TTC549 (cell line): Measurements from ENCODE around the gene KLHL6.
"Not testable (repeated sequence)": the region's sequence is repeated elsewhere in the genome, so short reads cannot be mapped to it uniquely, and the experiment has no call there.

Source experiments
- FAIRE-seq: peaks from 2 replicates; lab custom pipeline; 2012; peaks lifted over from hg19 to GRCh38; lab: Jason Lieb, UNC

KLHL6 gene, protein sequence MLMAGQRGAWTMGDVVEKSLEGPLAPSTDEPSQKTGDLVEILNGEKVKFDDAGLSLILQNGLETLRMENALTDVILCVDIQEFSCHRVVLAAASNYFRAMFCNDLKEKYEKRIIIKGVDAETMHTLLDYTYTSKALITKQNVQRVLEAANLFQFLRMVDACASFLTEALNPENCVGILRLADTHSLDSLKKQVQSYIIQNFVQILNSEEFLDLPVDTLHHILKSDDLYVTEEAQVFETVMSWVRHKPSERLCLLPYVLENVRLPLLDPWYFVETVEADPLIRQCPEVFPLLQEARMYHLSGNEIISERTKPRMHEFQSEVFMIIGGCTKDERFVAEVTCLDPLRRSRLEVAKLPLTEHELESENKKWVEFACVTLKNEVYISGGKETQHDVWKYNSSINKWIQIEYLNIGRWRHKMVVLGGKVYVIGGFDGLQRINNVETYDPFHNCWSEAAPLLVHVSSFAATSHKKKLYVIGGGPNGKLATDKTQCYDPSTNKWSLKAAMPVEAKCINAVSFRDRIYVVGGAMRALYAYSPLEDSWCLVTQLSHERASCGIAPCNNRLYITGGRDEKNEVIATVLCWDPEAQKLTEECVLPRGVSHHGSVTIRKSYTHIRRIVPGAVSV

DNA sequence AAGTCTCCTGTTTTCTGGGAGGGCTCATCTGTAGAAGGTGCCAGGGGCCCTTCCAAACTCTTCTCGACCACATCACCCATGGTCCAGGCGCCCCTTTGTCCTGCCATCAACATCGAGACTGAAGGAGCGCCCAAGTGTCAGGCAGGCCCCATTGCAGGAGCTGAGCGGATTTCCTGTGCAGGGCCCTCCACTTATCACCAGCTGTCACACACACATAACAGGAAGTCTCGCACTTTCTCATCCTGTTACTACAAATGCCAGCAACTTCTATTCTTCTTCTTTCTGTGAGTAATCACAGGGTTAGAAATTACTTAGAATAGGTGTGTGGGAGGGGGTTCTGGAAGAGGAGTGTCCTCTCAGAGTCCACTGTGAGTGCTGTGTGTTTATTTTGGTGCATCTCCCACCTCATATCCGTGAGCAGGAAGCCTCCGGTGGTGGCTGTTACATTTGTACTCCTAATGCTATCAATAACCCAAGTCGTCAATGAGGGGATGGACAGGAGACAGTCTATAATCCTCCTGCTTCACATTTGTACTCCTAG, at the start of gene KLHL6:
Gene KLHL6 (minus strand): TSS at position 166 of the 541 bp plus-strand sequence. CDS start 53 bp downstream, at position 113.
- no peak for FAIRE-seq

DNA sequence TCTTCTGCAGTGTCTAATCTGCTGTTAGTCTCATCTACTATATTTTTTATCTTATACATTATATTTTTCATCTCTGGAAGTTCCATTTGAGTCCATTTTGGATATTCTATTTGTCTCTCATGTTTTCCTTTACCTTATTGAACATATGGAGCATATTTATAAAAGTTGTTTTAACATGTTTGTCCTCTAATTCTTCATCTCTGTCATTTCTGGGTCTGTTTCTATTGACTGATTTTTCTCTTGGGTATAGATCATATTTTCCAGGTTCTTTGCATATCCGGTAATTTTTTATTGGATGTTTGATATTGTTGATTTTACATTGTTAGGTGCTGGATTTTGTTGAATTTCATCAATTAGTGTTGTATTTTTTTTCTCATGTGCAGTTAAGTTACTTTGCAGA, 42.5 kb upstream of the KLHL6 start:
- FAIRE-seq, result no peak

- no peak for FAIRE-seq
Measured at GRCh38 chr3:183594636-183595035, 39.1 kb upstream of the KLHL6 start.

GRCh38 chr3:183592821-183593220, 37.3 kb upstream of the KLHL6 start:
- FAIRE-seq, result no peak

DNA sequence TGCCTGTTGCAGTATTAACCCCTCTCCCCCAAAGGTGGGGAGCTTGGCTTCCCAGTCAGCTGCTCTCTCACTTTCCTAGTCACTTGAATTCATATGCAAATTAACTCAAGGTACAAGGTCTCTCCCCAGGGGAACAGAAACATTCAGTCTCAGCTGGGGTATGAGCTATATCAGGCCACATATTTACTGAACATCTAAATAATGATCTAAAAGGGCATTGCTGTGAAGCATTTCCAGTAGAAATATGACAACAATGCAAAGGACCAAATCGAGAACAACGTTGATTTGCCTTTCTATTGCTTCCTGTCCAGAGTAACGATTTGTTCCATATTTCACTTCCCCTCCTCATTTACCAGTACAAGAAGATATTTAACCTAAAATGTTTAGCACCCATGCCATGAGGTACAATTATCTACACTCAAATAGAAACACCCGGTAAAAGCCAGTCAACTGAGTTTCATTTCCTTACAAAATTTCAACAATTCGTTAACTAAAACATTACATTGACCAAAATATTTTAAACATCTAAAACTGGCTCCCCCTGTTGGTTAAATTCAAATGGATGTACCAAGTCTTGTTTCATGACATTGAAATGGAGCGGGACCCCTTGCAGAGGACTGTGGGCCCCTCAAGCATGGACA, 36.5 kb upstream of the KLHL6 start:
- no peak for FAIRE-seq

DNA sequence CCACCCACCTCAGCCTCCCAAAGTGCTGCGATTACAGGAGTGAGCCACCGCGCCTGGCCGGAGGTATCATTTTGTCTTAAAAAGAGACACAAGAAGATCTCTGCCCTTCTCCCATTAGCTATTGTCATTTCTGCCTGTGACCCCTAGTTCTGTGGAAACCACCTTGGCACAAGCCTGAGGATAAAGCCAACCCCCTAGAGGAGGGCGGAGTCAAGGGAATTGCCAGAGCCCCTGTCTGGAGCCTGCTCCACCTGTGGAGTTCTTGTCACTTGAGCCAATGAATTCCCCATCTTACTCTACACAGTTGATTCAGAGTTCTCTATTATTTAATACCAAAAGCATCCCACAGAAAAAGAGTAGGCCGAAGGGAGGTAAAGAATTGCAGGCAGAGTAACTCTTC, 34.9 kb upstream of the KLHL6 start:
- no peak for FAIRE-seq

DNA sequence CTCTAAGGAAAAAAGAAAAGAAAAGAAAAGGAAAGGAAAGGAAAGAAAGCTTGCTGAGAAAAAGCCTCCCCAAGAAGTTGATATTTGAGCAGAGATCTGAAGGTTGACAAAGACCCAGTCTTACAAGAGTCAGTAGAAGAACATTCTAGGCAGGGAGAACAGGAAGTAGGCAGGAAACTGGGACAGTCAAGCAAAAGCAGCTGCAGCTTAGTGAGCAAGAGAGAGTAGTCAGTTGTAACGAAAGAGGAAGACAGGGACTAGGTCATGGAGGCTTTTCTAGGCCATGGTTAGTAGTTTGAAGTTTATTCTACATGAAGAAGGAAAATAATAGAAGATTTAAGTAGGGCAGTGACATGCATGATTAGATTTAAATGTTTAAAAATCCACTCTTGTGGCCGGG, 31.8 kb upstream of the KLHL6 start:
- no peak for FAIRE-seq

GRCh38 chr3:183586477-183586876, 31.0 kb upstream of the KLHL6 start:
- no peak for FAIRE-seq

- no peak for FAIRE-seq
Measured at GRCh38 chr3:183584914-183585280, 29.4 kb upstream of the KLHL6 start.

GRCh38 chr3:183584246-183584913, 28.9 kb upstream of the KLHL6 start:
- FAIRE-seq, result no peak

DNA sequence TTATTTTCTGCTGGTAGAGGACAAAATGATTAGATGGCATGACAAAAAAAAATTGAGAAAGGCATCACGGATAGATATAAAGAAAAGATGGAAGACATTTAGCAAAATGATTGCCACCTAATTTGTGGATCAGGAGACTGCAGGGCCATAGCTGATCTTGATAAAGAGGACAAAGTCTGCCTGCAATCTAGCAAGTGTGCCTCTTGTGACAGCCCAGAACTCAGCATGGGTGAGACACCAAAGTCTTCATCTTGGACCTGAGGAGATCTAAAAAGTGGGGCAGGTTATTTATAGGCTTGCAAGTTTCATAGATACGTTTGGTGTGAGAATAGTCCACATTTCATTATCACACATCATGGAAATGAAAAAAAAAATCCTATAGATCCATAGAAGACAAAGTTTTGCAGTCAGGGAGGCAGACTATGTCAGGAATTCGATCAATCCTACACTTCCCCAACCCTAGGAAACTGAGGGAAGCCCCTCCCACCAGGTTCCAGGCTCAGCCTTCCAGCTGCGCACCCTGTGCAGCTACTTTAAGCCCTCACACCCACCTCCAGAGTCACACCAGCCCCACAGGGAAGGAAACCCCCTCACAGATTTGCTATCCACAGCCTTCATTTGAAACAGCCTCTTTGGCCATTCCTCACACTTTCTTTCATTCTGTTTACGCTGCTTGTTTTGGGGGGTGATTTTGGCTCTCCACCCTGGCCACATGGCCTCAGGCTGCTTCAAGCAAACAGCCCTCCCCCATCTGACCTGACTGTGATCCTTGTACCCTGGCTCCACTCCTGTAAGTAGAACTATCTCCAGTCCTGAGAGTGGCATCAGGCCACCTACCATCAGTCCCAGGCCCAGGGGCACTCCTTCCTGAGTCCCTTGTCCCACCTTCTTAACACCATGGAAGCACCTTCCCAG, 28.1 kb upstream of the KLHL6 start:
- FAIRE-seq, result no peak

DNA sequence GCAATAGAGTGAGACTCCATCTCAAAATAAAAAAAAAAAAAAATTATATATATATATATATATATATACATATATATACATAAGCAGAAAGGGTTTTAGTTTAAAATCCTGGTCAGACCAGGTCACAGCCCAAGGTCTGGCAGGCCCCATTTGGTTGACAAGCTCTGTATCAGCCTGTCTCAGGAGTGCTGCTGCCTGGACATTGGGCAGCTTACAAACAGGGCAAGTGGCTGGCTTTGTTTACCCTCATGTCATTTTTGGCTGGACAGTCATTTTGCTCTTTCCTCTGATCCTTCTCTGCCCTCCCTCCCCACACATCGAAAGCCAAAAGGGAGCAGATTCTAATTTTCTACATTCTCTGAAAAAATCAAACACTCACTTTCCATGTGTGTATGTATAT, 26.7 kb upstream of the KLHL6 start:
- FAIRE-seq, result no peak

- no peak for FAIRE-seq
Measured at GRCh38 chr3:183581496-183582155, 26.1 kb upstream of the KLHL6 start.

- FAIRE-seq, result no peak
Measured at GRCh38 chr3:183579967-183580900, 24.7 kb upstream of the KLHL6 start.

- FAIRE-seq, result no peak
Measured at GRCh38 chr3:183578179-183578578, 22.7 kb upstream of the KLHL6 start.

- FAIRE-seq, result no peak
Measured at GRCh38 chr3:183577346-183577745, 21.8 kb upstream of the KLHL6 start.

GRCh38 chr3:183576487-183577107, 21.1 kb upstream of the KLHL6 start:
- FAIRE-seq, result no peak

GRCh38 chr3:183572935-183573334, 17.4 kb upstream of the KLHL6 start:
- FAIRE-seq, result no peak

DNA sequence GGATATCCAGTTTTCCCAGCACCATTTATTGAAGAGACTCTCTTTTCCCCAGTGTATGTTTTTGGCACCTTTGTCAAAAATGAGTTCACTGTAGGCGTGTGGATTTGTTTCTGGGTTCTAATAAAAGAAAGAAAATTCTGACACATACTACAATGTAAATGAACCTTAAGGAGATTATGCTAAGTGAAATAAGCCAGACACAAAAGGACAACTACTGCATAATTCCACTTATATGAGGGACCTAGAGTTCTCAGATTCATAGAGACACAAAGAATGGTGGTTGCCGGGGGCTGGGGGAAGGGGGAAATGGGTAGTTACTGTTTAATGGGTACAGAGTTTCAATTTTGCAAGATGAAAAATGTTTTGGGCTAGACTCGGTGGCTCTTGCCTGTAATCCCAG, 14.7 kb upstream of the KLHL6 start:
- not testable (repeated sequence) for FAIRE-seq
